ENCODE data around the gene MTHFD1.

- TF ChIP-seq CTCF (optimal IDR thresholded peaks at IDR 0.05 in 1 of 3, IDR thresholded peaks at IDR 0.05 in 1 of 3, conservative IDR thresholded peaks at IDR 0.05 in 1 of 3; ENCODE audit: extremely low read depth in 1 of 3, insufficient read depth in 2 of 3, low read length in 3 of 3): no peak
- no peak for TF ChIP-seq EZH2 (IDR thresholded peaks at IDR 0.05; ENCODE audit: low read length)
Measured at GRCh38 chr14:64467101-64467500, 78.9 kb downstream of the MTHFD1 start.
